ENCODE results near the gene DPP10.

Gene DPP10

GRCh38 chr2:115374981-115375380 lies 932.5 kb downstream of the DPP10 start:
- H3K79me1 ChIP-seq (ENCODE audit: low read length) = no peaks in the 10 kb centered on the region

GRCh38 chr2:115384399-115384798 lies 942.0 kb downstream of the DPP10 start:
- Histone ChIP-seq H3K14ac (ENCODE audit: low read length) (no peak overlapping the region), H3K27me3 (ENCODE audit: insufficient read depth, low read length) (no peaks in the 10 kb centered on the region), H3K4me2 (ENCODE audit: low read length) (no peak overlapping the region), H3K27ac (ENCODE audit: low read depth, low read length) (no peak overlapping the region), H3K23ac (ENCODE audit: low read length) (no peak overlapping the region), H3K9ac (ENCODE audit: low read length) (no peak overlapping the region), H2BK120ac (ENCODE audit: insufficient read depth, low read length, poor library complexity) (no peak overlapping the region), H3K4me3 (ENCODE audit: low read depth, low read length) (no peak overlapping the region), H3K79me2 (ENCODE audit: control insufficient read depth, insufficient read depth, low read length, poor library complexity) (no peaks in the 10 kb centered on the region), H2BK12ac (ENCODE audit: low read length) (no peak overlapping the region), H3K36me3 (ENCODE audit: control insufficient read depth in 1 of 2, insufficient read depth in 2 of 2, low read length in 2 of 2) (no peaks in the 10 kb centered on the region), H3K9me3 (ENCODE audit: insufficient read depth, low read depth, low read length) (no peaks in the 10 kb centered on the region), H3K79me1 (ENCODE audit: low read length) (no peaks in the 10 kb centered on the region), H2AK5ac (ENCODE audit: low read length) (no peak overlapping the region), H4K12ac (ENCODE audit: low read depth, low read length) (no peak overlapping the region), H3K18ac (ENCODE audit: low read length) (no peak overlapping the region), H4K91ac (ENCODE audit: low read depth, low read length) (no peak overlapping the region), H2AFZ (ENCODE audit: insufficient read depth, low read length, poor library complexity) (no peak overlapping the region), H4K8ac (ENCODE audit: low read depth, low read length) (no peak overlapping the region), H3K4me1 (ENCODE audit: control insufficient read depth in 1 of 2, insufficient read depth in 2 of 2, low read length in 2 of 2) (no peaks in the 10 kb centered on the region), H3K4ac (ENCODE audit: low read depth, low read length) (no peak overlapping the region), H2BK5ac (ENCODE audit: low read depth, low read length, poor library complexity) (no peak overlapping the region)
- no peak for DNase-seq

More at GRCh38 chr2:115374981-115375380, 932.5 kb downstream of the DPP10 start:
- Histone ChIP-seq H3K4me2 (ENCODE audit: low read length) (no peak overlapping the region), H3K9me3 (ENCODE audit: insufficient read depth, low read depth, low read length) (peaks cover 7% of the 10 kb centered on the region), H3K27me3 (ENCODE audit: insufficient read depth, low read length) (peaks cover 3% of the 10 kb centered on the region), H3K27ac (ENCODE audit: low read depth, low read length) (no peak overlapping the region), H3K9ac (ENCODE audit: low read length) (no peak overlapping the region), H3K23ac (ENCODE audit: low read length) (no peak overlapping the region), H3K4ac (ENCODE audit: low read depth, low read length) (no peak overlapping the region), H3K79me2 (ENCODE audit: control insufficient read depth, insufficient read depth, low read length, poor library complexity) (no peaks in the 10 kb centered on the region), H2BK12ac (ENCODE audit: low read length) (no peak overlapping the region), H2AK5ac (ENCODE audit: low read length) (no peak overlapping the region), H4K8ac (ENCODE audit: low read depth, low read length) (no peak overlapping the region), H3K14ac (ENCODE audit: low read length) (no peak overlapping the region), H3K4me3 (ENCODE audit: low read depth, low read length) (no peak overlapping the region), H3K4me1 (ENCODE audit: control insufficient read depth in 1 of 2, insufficient read depth in 2 of 2, low read length in 2 of 2) (no peaks in the 10 kb centered on the region), H2BK120ac (ENCODE audit: insufficient read depth, low read length, poor library complexity) (no peak overlapping the region), H3K36me3 (ENCODE audit: control insufficient read depth in 1 of 2, insufficient read depth in 2 of 2, low read length in 2 of 2) (peaks cover 3 to 5% of the 10 kb centered on the region in 2 experiments), H2AFZ (ENCODE audit: insufficient read depth, low read length, poor library complexity) (no peak overlapping the region), H4K12ac (ENCODE audit: low read depth, low read length) (no peak overlapping the region), H4K91ac (ENCODE audit: low read depth, low read length) (no peak overlapping the region), H2BK5ac (ENCODE audit: low read depth, low read length, poor library complexity) (no peak overlapping the region), H3K18ac (ENCODE audit: low read length) (no peak overlapping the region)
- DNase-seq = no peak
- no CpG with 5 or more reads among the region's 1 CpG for WGBS (ENCODE audit: extremely low coverage, insufficient coverage, insufficient read length)

- H3K14ac ChIP-seq (ENCODE audit: low read length) = no peak overlapping the region
- WGBS (ENCODE audit: extremely low coverage, insufficient coverage, insufficient read length) = no CpG with 5 or more reads among the region's 2 CpGs
Measured at GRCh38 chr2:115386465-115386864, 944.0 kb downstream of the DPP10 start.

GRCh38 chr2:115389024-115389423 lies 946.6 kb downstream of the DPP10 start:
- Histone ChIP-seq H3K4me2 (ENCODE audit: low read length) (no peak overlapping the region), H3K23ac (ENCODE audit: low read length) (no peak overlapping the region), H3K4me1 (ENCODE audit: control insufficient read depth in 1 of 2, insufficient read depth in 2 of 2, low read length in 2 of 2) (no peaks in the 10 kb centered on the region), H3K4ac (ENCODE audit: low read depth, low read length) (no peak overlapping the region), H3K27ac (ENCODE audit: low read depth, low read length) (no peak overlapping the region), H3K18ac (ENCODE audit: low read length) (no peak overlapping the region), H3K4me3 (ENCODE audit: low read depth, low read length) (no peak overlapping the region), H2AFZ (ENCODE audit: insufficient read depth, low read length, poor library complexity) (no peak overlapping the region), H2BK12ac (ENCODE audit: low read length) (no peak overlapping the region), H3K9ac (ENCODE audit: low read length) (no peak overlapping the region), H4K12ac (ENCODE audit: low read depth, low read length) (no peak overlapping the region), H2BK5ac (ENCODE audit: low read depth, low read length, poor library complexity) (no peak overlapping the region), H3K36me3 (ENCODE audit: control insufficient read depth in 1 of 2, insufficient read depth in 2 of 2, low read length in 2 of 2) (no peaks in the 10 kb centered on the region), H2BK120ac (ENCODE audit: insufficient read depth, low read length, poor library complexity) (no peak overlapping the region), H3K9me3 (ENCODE audit: insufficient read depth, low read depth, low read length) (no peaks in the 10 kb centered on the region), H3K79me1 (ENCODE audit: low read length) (no peaks in the 10 kb centered on the region), H2AK5ac (ENCODE audit: low read length) (no peak overlapping the region), H4K8ac (ENCODE audit: low read depth, low read length) (no peak overlapping the region), H3K79me2 (ENCODE audit: control insufficient read depth, insufficient read depth, low read length, poor library complexity) (no peaks in the 10 kb centered on the region), H4K91ac (ENCODE audit: low read depth, low read length) (no peak overlapping the region), H3K14ac (ENCODE audit: low read length) (no peak overlapping the region), H3K27me3 (ENCODE audit: insufficient read depth, low read length) (no peaks in the 10 kb centered on the region)
- WGBS (ENCODE audit: extremely low coverage, insufficient coverage, insufficient read length) = no CpG with 5 or more reads among the region's 1 CpG
- no peak for DNase-seq

More at GRCh38 chr2:115386465-115386864, 944.0 kb downstream of the DPP10 start:
- Histone ChIP-seq H3K79me1 (ENCODE audit: low read length) (no peaks in the 10 kb centered on the region), H3K9me3 (ENCODE audit: insufficient read depth, low read depth, low read length) (no peaks in the 10 kb centered on the region), H2BK120ac (ENCODE audit: insufficient read depth, low read length, poor library complexity) (no peak overlapping the region), H3K36me3 (ENCODE audit: control insufficient read depth in 1 of 2, insufficient read depth in 2 of 2, low read length in 2 of 2) (no peaks in the 10 kb centered on the region), H3K4ac (ENCODE audit: low read depth, low read length) (no peak overlapping the region), H4K12ac (ENCODE audit: low read depth, low read length) (no peak overlapping the region), H3K27ac (ENCODE audit: low read depth, low read length) (no peak overlapping the region), H4K91ac (ENCODE audit: low read depth, low read length) (no peak overlapping the region), H3K27me3 (ENCODE audit: insufficient read depth, low read length) (no peaks in the 10 kb centered on the region), H3K23ac (ENCODE audit: low read length) (no peak overlapping the region), H3K4me2 (ENCODE audit: low read length) (no peak overlapping the region), H2AFZ (ENCODE audit: insufficient read depth, low read length, poor library complexity) (no peak overlapping the region), H3K9ac (ENCODE audit: low read length) (no peak overlapping the region), H2BK12ac (ENCODE audit: low read length) (no peak overlapping the region), H4K8ac (ENCODE audit: low read depth, low read length) (no peak overlapping the region), H2AK5ac (ENCODE audit: low read length) (no peak overlapping the region), H3K4me3 (ENCODE audit: low read depth, low read length) (no peak overlapping the region), H3K18ac (ENCODE audit: low read length) (no peak overlapping the region), H2BK5ac (ENCODE audit: low read depth, low read length, poor library complexity) (no peak overlapping the region), H3K79me2 (ENCODE audit: control insufficient read depth, insufficient read depth, low read length, poor library complexity) (no peaks in the 10 kb centered on the region), H3K4me1 (ENCODE audit: control insufficient read depth in 1 of 2, insufficient read depth in 2 of 2, low read length in 2 of 2) (no peaks in the 10 kb centered on the region)
- DNase-seq = no peak
